Measurements from ENCODE around the gene FHDC1. TPM values are rescaled to one million over a fixed set of nuclear protein-coding genes. Genes with fewer than 3 reads are reported as not detected.

The FHDC1 gene
- total RNA-seq, 1 donor from 2014 or later, result 25.7 TPM

GRCh38 chr4:152967907-152968306, 31.8 kb downstream of the FHDC1 start:
- Histone ChIP-seq H3K27me3 (no peaks in the 10 kb centered on the region), H3K36me3 (peaks cover 25% of the 10 kb centered on the region), H3K4me3 (no peak overlapping the region), H3K4me1 (peaks cover 12% of the 10 kb centered on the region), H3K9me3 (no peaks in the 10 kb centered on the region), H3K27ac (no peak overlapping the region)
- ATAC-seq (no peak), DNase-seq (no peak)
- TF ChIP-seq CTCF (IDR thresholded peaks at IDR 0.05), result no peak
- intact Hi-C loops (cut with DNase I), result no loop called here

GRCh38 chr4:152968806-152969394, 32.8 kb downstream of the FHDC1 start:
- intact Hi-C loops (cut with DNase I), result no loop called here
- no peak overlapping the region for H3K4me3 ChIP-seq
- H3K36me3 ChIP-seq, result peaks cover 27% of the 10 kb centered on the region
- ATAC-seq (peak; percentile 56), DNase-seq (no peak)
- H3K27ac ChIP-seq, result peak overlapping the region; percentile 19
- H3K4me1 ChIP-seq, result peaks cover 12% of the 10 kb centered on the region
- H3K27me3 ChIP-seq, result no peaks in the 10 kb centered on the region
- no peaks in the 10 kb centered on the region for H3K9me3 ChIP-seq
- TF ChIP-seq CTCF (IDR thresholded peaks at IDR 0.05), result no peak

- Histone ChIP-seq H3K9me3 (no peaks in the 10 kb centered on the region), H3K4me3 (no peak overlapping the region), H3K27ac (peak overlapping the region; percentile 51), H3K27me3 (no peaks in the 10 kb centered on the region), H3K36me3 (peaks cover 17% of the 10 kb centered on the region), H3K4me1 (peaks cover 12% of the 10 kb centered on the region)
- no peak for DNase-seq
- intact Hi-C loops (cut with DNase I), result no loop called here
- ATAC-seq, result peak; percentile 59
- no peak for TF ChIP-seq CTCF (IDR thresholded peaks at IDR 0.05)
Observed at GRCh38 chr4:152970102-152970820, 34.1 kb downstream of the FHDC1 start.

GRCh38 chr4:152971053-152971452, 34.9 kb downstream of the FHDC1 start:
- intact Hi-C loops (cut with DNase I), result no loop called here
- Histone ChIP-seq H3K27me3 (no peaks in the 10 kb centered on the region), H3K4me3 (no peak overlapping the region), H3K9me3 (no peaks in the 10 kb centered on the region), H3K4me1 (peaks cover 12% of the 10 kb centered on the region), H3K36me3 (peaks cover 11% of the 10 kb centered on the region), H3K27ac (no peak overlapping the region)
- DNase-seq (no peak), ATAC-seq (no peak)
- TF ChIP-seq CTCF (IDR thresholded peaks at IDR 0.05), result no peak

GRCh38 chr4:152972821-152973628, 36.9 kb downstream of the FHDC1 start:
- intact Hi-C loops (cut with DNase I), result no loop called here
- Histone ChIP-seq H3K27me3 (no peaks in the 10 kb centered on the region), H3K4me1 (peaks cover 12% of the 10 kb centered on the region), H3K4me3 (no peak overlapping the region), H3K36me3 (peaks cover 10% of the 10 kb centered on the region), H3K9me3 (no peaks in the 10 kb centered on the region), H3K27ac (no peak overlapping the region)
- no peak for DNase-seq
- peak; percentile 6 for ATAC-seq
- TF ChIP-seq CTCF (IDR thresholded peaks at IDR 0.05), result no peak
